Duodenal mucosa (tissue), 2 donors: ENCODE measurements around the gene ERRFI1.

Source experiments
- H3K27ac ChIP-seq: one replicate; pipeline ENCODE4 v1.7.0; 2013; ENCODE audit warnings: low read depth, low read length
- H3K27me3 ChIP-seq, 2 donors: one replicate each; pipeline ENCODE4 v1.7.0; 2013; ENCODE audit warnings: low read length in 2 of 2, control low read depth in 1 of 2; ENCODE audit not compliant: insufficient read depth in 2 of 2, control insufficient read depth in 1 of 2
- H3K36me3 ChIP-seq, 2 donors: one replicate each; pipeline ENCODE4 v1.7.0; 2013; ENCODE audit warnings: low read length in 2 of 2, control low read depth in 1 of 2; ENCODE audit not compliant: insufficient read depth in 2 of 2, control insufficient read depth in 1 of 2
- H3K4me1 ChIP-seq, 2 donors: one replicate each; pipeline ENCODE4 v1.7.0; 2013; ENCODE audit warnings: low read length in 2 of 2, control low read depth in 1 of 2; ENCODE audit not compliant: insufficient read depth in 2 of 2, control insufficient read depth in 1 of 2
- H3K4me3 ChIP-seq, 2 donors: one replicate each; pipeline ENCODE4 v1.7.0; 2013; ENCODE audit warnings: low read length in 2 of 2, low read depth in 1 of 2
- H3K9ac ChIP-seq, 2 donors: one replicate each; pipeline ENCODE4 v1.7.0; 2013; ENCODE audit warnings: low read length in 2 of 2, low read depth in 1 of 2
- H3K9me3 ChIP-seq, 2 donors: one replicate each; pipeline ENCODE4 v1.7.0; 2013; ENCODE audit warnings: low read length in 2 of 2, control low read depth in 1 of 2; ENCODE audit not compliant: control insufficient read depth in 1 of 2

The ERRFI1 gene

GRCh38 chr1:8014381-8014988, 11.6 kb downstream of the ERRFI1 start:
- H3K4me1 ChIP-seq, result peaks cover 0 to 28% of the 10 kb centered on the region in 2 donors
- no peak overlapping the region for H3K9ac ChIP-seq
- peaks cover 33 to 40% of the 10 kb centered on the region in 2 donors for H3K36me3 ChIP-seq
- H3K9me3 ChIP-seq, result no peaks in the 10 kb centered on the region
- no peak overlapping the region for H3K4me3 ChIP-seq
- H3K27me3 ChIP-seq, result no peaks in the 10 kb centered on the region
- H3K27ac ChIP-seq, result no peak overlapping the region

GRCh38 chr1:8013800-8014199, 12.3 kb downstream of the ERRFI1 start:
- Histone ChIP-seq H3K9ac (no peak overlapping the region), H3K4me1 (peaks cover 0 to 27% of the 10 kb centered on the region in 2 donors), H3K27me3 (no peaks in the 10 kb centered on the region), H3K4me3 (no peak overlapping the region), H3K9me3 (no peaks in the 10 kb centered on the region), H3K27ac (no peak overlapping the region), H3K36me3 (peaks cover 34 to 40% of the 10 kb centered on the region in 2 donors)

- peaks cover 34 to 40% of the 10 kb centered on the region in 2 donors for H3K36me3 ChIP-seq
- no peaks in the 10 kb centered on the region for H3K9me3 ChIP-seq
- no peak overlapping the region for H3K27ac ChIP-seq
- no peaks in the 10 kb centered on the region for H3K27me3 ChIP-seq
- no peak overlapping the region for H3K4me3 ChIP-seq
- H3K9ac ChIP-seq, result no peak overlapping the region
- peaks cover 0 to 23% of the 10 kb centered on the region in 2 donors for H3K4me1 ChIP-seq
Measured at GRCh38 chr1:8013399-8013798, 12.7 kb downstream of the ERRFI1 start.

GRCh38 chr1:8012955-8013354, 13.2 kb downstream of the ERRFI1 start:
- Histone ChIP-seq H3K36me3 (peaks cover 34 to 40% of the 10 kb centered on the region in 2 donors), H3K27ac (no peak overlapping the region), H3K4me1 (peaks cover 0 to 21% of the 10 kb centered on the region in 2 donors), H3K4me3 (no peak overlapping the region), H3K9me3 (no peaks in the 10 kb centered on the region), H3K27me3 (no peaks in the 10 kb centered on the region), H3K9ac (no peak overlapping the region)

- Histone ChIP-seq H3K9ac (no peak overlapping the region), H3K27ac (no peak overlapping the region), H3K36me3 (peaks cover 34 to 40% of the 10 kb centered on the region in 2 donors), H3K9me3 (no peaks in the 10 kb centered on the region), H3K4me3 (no peak overlapping the region), H3K4me1 (peaks cover 0 to 16% of the 10 kb centered on the region in 2 donors), H3K27me3 (no peaks in the 10 kb centered on the region)
Measured at GRCh38 chr1:8011923-8012858, 13.9 kb downstream of the ERRFI1 start.

GRCh38 chr1:8011016-8011415, 15.1 kb downstream of the ERRFI1 start:
- Histone ChIP-seq H3K9me3 (no peaks in the 10 kb centered on the region), H3K4me3 (no peak overlapping the region), H3K9ac (no peak overlapping the region), H3K36me3 (peaks cover 34 to 40% of the 10 kb centered on the region in 2 donors), H3K27ac (no peak overlapping the region), H3K27me3 (no peaks in the 10 kb centered on the region), H3K4me1 (peaks cover 0 to 12% of the 10 kb centered on the region in 2 donors)

GRCh38 chr1:8010080-8010664, 15.9 kb downstream of the ERRFI1 start:
- no peak overlapping the region for H3K9ac ChIP-seq
- H3K4me1 ChIP-seq, result peaks cover 0 to 6% of the 10 kb centered on the region in 2 donors
- H3K4me3 ChIP-seq, result no peak overlapping the region
- H3K9me3 ChIP-seq, result no peaks in the 10 kb centered on the region
- peaks cover 34 to 40% of the 10 kb centered on the region in 2 donors for H3K36me3 ChIP-seq
- no peaks in the 10 kb centered on the region for H3K27me3 ChIP-seq
- H3K27ac ChIP-seq, result no peak overlapping the region

GRCh38 chr1:8009043-8010002, 16.8 kb downstream of the ERRFI1 start:
- no peaks in the 10 kb centered on the region for H3K27me3 ChIP-seq
- H3K27ac ChIP-seq, result no peak overlapping the region
- H3K9me3 ChIP-seq, result no peaks in the 10 kb centered on the region
- H3K9ac ChIP-seq, result no peak overlapping the region
- H3K36me3 ChIP-seq, result peaks cover 32 to 35% of the 10 kb centered on the region in 2 donors
- no peak overlapping the region for H3K4me3 ChIP-seq
- H3K4me1 ChIP-seq, result peaks cover 0 to 11% of the 10 kb centered on the region in 2 donors

- Histone ChIP-seq H3K4me3 (no peak overlapping the region), H3K27me3 (no peaks in the 10 kb centered on the region), H3K9ac (no peak overlapping the region), H3K4me1 (peaks cover 5 to 13% of the 10 kb centered on the region in 2 donors), H3K36me3 (peaks cover 10 to 17% of the 10 kb centered on the region in 2 donors), H3K9me3 (no peaks in the 10 kb centered on the region), H3K27ac (no peak overlapping the region)
Measured at GRCh38 chr1:8006037-8006963, 19.8 kb downstream of the ERRFI1 start.
